ENCODE data around the gene MRPL41.
A peak's percentile ranks its signal among the peaks of the same experiment; 100 is the strongest.
"Not testable (repeated sequence)": the region's sequence is repeated elsewhere in the genome, so short reads cannot be mapped to it uniquely, and the experiment has no call there.

MRPL41 gene

GRCh38 chr9:137522746-137523455, 28.8 kb upstream of the MRPL41 start:
- no peak for DNase-seq

GRCh38 chr9:137524161-137524980, 27.3 kb upstream of the MRPL41 start:
- no peak for DNase-seq

GRCh38 chr9:137524981-137525317, 26.7 kb upstream of the MRPL41 start:
- DNase-seq = no peak

- no peak for DNase-seq
Measured at GRCh38 chr9:137530331-137530730, 21.3 kb upstream of the MRPL41 start.

GRCh38 chr9:137531099-137531765, 20.4 kb upstream of the MRPL41 start:
- DNase-seq = no peak

- DNase-seq = not testable (repeated sequence)
Measured at GRCh38 chr9:137532891-137533468, 18.7 kb upstream of the MRPL41 start.

- DNase-seq = peak; percentile 65
Measured at GRCh38 chr9:137534256-137535119, 17.2 kb upstream of the MRPL41 start.

- no peak for DNase-seq
Measured at GRCh38 chr9:137535120-137535428, 16.6 kb upstream of the MRPL41 start.

- DNase-seq = not testable (repeated sequence)
Measured at GRCh38 chr9:137536594-137537131, 15.0 kb upstream of the MRPL41 start.

- DNase-seq = no peak
Measured at GRCh38 chr9:137538058-137538457, 13.6 kb upstream of the MRPL41 start.

- DNase-seq = no peak
Measured at GRCh38 chr9:137540536-137540935, 11.1 kb upstream of the MRPL41 start.

- DNase-seq = no peak
Measured at GRCh38 chr9:137542486-137542885, 9.2 kb upstream of the MRPL41 start.

GRCh38 chr9:137543237-137543963, 8.3 kb upstream of the MRPL41 start:
- DNase-seq = no peak

- no peak for DNase-seq
Measured at GRCh38 chr9:137544176-137544760, 7.4 kb upstream of the MRPL41 start.

GRCh38 chr9:137545123-137545522, 6.6 kb upstream of the MRPL41 start:
- DNase-seq = no peak

- DNase-seq = no peak
Measured at GRCh38 chr9:137547687-137548543, 3.8 kb upstream of the MRPL41 start.

GRCh38 chr9:137550231-137550621, 1.5 kb upstream of the MRPL41 start, which contains the start of gene PNPLA7:
PNPLA7 (minus strand) TSS chr9:137550402; CDS start chr9:137550197, 205 bp downstream.
- DNase-seq = peak; percentile 66

GRCh38 chr9:137550958-137551263, 768 bp upstream of the MRPL41 start:
- not testable (repeated sequence) for DNase-seq

- no peak for DNase-seq
Measured at GRCh38 chr9:137552022-137552768, 516 bp downstream of the MRPL41 start.

GRCh38 chr9:137553654-137554053, 2.0 kb downstream of the MRPL41 start:
- not testable (repeated sequence) for DNase-seq

Data from EL (cell line).